8988T (cell line): ENCODE data around the gene CNKSR3.
A peak's percentile ranks its signal among the peaks of the same experiment; 100 is the strongest.

Experiments used
- DNase-seq: peaks from one replicate; pipeline ENCODE4 v3.0.0; 2011

Gene CNKSR3

GRCh38 chr6:154410619-154411072, 99.8 kb downstream of the CNKSR3 start:
- DNase-seq: peak; percentile 53

GRCh38 chr6:154408891-154409500, 101.5 kb downstream of the CNKSR3 start:
- peak; percentile 38 for DNase-seq

- no peak for DNase-seq
These were observed 103.0 kb downstream of the CNKSR3 start for GRCh38 chr6:154407440-154407839.

- no peak for DNase-seq
These were observed 103.6 kb downstream of the CNKSR3 start for GRCh38 chr6:154406869-154407268.

- DNase-seq: no peak
These were observed 104.2 kb downstream of the CNKSR3 start for GRCh38 chr6:154406301-154406700.

- no peak for DNase-seq
These were observed 105.6 kb downstream of the CNKSR3 start for GRCh38 chr6:154404791-154405400.

- DNase-seq: no peak
These were observed 106.7 kb downstream of the CNKSR3 start for GRCh38 chr6:154403788-154404187.

GRCh38 chr6:154402081-154402780, 108.3 kb downstream of the CNKSR3 start:
- DNase-seq: no peak

GRCh38 chr6:154399097-154399496, 111.4 kb downstream of the CNKSR3 start:
- no peak for DNase-seq

GRCh38 chr6:154397491-154398195, 112.8 kb downstream of the CNKSR3 start:
- no peak for DNase-seq

- DNase-seq: no peak
These were observed 114.6 kb downstream of the CNKSR3 start for GRCh38 chr6:154395878-154396277.

GRCh38 chr6:154395316-154395715, 115.2 kb downstream of the CNKSR3 start:
- no peak for DNase-seq

GRCh38 chr6:154394571-154394970, 115.9 kb downstream of the CNKSR3 start:
- no peak for DNase-seq

- DNase-seq: no peak
These were observed 120.5 kb downstream of the CNKSR3 start for GRCh38 chr6:154390034-154390433.

GRCh38 chr6:154388803-154389202, 121.7 kb downstream of the CNKSR3 start:
- no peak for DNase-seq

- DNase-seq: no peak
These were observed 123.4 kb downstream of the CNKSR3 start for GRCh38 chr6:154386848-154387717.

- no peak for DNase-seq
These were observed 126.3 kb downstream of the CNKSR3 start for GRCh38 chr6:154384191-154384590.

- DNase-seq: no peak
These were observed 127.2 kb downstream of the CNKSR3 start for GRCh38 chr6:154383273-154383672.

GRCh38 chr6:154382740-154383139, 127.7 kb downstream of the CNKSR3 start:
- no peak for DNase-seq

- no peak for DNase-seq
These were observed 128.9 kb downstream of the CNKSR3 start for GRCh38 chr6:154381548-154381947.

- no peak for DNase-seq
These were observed 129.7 kb downstream of the CNKSR3 start for GRCh38 chr6:154380741-154381140.

GRCh38 chr6:154379585-154379984, 130.9 kb downstream of the CNKSR3 start:
- no peak for DNase-seq

GRCh38 chr6:154378518-154378917, 132.0 kb downstream of the CNKSR3 start:
- no peak for DNase-seq
